GM12892 (cell line): ENCODE data around the gene MED15.
"Not testable (repeated sequence)": the region's sequence is repeated elsewhere in the genome, so short reads cannot be mapped to it uniquely, and the experiment has no call there.

ENCODE experiments used
- DNase-seq: peaks from one replicate; pipeline ENCODE4 v3.0.0; 2011; ENCODE audit not compliant: insufficient read length
- FAIRE-seq: peaks from 2 replicates; lab custom pipeline; 2011; peaks lifted over from hg19 to GRCh38; lab: Jason Lieb, UNC
- POLR2A ChIP-seq: IDR thresholded peaks from 2 replicates; pipeline ENCODE4 v1.6.1; 2011; ENCODE audit warnings: low read depth, low read length, control low read depth
- POLR2AphosphoS5 ChIP-seq: IDR thresholded peaks from 2 replicates; pipeline ENCODE4 v1.6.1; 2011; ENCODE audit warnings: low read depth, low read length, control low read depth
- TAF1 ChIP-seq: IDR thresholded peaks from 2 replicates; pipeline ENCODE4 v1.6.1; 2011; ENCODE audit warnings: low read depth, mild to moderate bottlenecking, control low read depth, low read length, borderline replicate concordance

The MED15 gene

GRCh38 chr22:20531404-20532201 lies 24.2 kb downstream of the MED15 start:
- TF ChIP-seq POLR2AphosphoS5 (no peak), TAF1 (no peak), POLR2A (no peak)
- FAIRE-seq (no peak), DNase-seq (no peak)

DNA sequence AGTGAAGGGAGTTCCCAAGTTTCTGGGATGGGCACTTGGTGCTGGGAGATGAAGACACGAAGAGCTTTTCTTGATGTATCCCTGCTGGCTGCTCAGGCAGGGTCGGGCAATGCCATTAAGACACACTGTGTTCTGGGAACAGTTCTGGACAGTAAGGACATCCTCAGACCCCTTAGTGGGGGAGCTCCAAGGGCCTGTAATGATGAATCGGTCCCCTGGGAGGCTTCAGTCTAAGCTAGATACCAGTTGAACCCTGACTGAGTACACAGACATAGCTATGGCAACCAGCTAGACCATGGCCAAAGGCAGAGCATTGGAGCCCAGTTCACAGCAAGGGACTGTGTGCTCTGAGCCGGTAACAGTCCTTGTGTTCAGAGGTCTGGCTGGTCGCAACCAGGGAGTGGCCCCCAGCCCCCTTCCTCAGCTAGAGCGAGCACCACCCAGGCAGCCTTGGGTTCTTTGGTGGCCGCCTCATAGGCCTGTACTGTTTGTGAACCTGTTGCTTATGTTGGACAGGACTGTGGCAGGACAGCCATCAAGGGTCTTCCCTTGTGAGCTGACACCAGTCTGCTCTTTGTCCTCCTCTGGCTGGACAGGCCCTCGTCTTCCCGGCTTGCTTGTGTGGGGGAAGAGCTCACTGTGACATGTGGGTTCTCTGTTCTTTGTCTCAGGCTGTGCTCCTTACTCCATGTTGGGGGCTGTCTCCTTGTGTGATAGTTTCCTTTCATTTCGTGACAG lies 25.0 kb downstream of the MED15 start:
- TF ChIP-seq TAF1 (no peak), POLR2AphosphoS5 (no peak), POLR2A (no peak)
- no peak for FAIRE-seq
- DNase-seq = no peak

DNA sequence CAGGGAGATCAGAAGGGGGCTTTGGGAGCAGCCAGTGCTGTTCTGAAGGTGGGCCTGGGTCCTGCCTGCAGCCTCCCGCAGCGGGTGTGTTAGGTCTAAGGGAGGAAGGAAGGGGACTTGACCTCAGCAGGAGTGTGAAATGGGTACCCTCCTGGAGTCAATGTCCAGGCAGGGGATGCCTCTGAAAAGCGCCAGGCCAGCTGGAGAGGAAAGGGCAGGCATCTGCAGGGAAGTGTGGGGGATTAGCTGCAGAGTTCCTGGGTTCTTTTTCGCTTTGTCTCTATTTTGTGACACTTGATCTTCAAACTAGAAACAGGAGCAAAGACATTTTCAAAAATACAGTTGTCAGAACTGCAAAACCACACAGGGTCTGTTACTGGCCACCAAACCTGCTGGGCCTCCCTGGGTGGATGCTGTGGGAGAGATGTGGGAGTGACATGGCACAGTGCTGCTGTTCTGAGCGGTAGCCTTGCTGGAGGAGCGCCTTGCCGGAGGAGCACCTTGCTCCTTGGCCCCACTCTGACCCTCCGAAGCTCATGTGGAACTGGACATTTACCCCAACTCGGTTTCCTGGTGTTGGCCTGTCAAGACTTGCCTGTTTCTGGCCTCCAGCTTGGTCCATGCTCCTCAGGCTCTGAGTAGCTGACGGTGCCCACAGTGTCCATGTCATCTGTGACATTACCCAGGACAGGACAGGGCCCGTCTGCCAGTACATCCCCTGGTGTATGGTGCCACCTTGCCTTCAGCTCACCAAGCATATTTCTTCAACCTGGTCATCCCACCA lies 25.9 kb downstream of the MED15 start:
- TF ChIP-seq POLR2A (no peak), TAF1 (no peak), POLR2AphosphoS5 (no peak)
- no peak for DNase-seq
- FAIRE-seq = no peak

DNA sequence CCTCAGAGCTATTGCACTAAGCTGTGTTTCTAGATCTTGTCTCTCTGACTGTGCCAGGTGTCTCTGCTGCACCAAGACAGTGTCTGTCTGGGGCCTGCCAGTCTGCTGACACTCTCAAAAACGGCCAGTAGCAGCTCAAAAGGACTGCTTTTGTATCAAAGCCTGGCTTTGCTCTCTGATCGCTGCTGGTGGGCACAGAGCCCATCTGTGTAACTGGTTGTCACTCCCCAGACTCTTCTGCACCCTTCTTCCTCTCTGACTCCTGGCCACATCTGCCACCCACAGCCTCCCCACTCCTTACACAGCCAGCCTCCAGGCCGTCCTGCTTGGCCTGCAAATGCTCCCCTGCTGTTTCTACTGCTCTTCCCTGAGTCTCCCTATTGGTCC lies 26.5 kb downstream of the MED15 start:
- DNase-seq (no peak), FAIRE-seq (no peak)
- TF ChIP-seq POLR2A (no peak), TAF1 (no peak), POLR2AphosphoS5 (no peak)

GRCh38 chr22:20536590-20537324 lies 29.3 kb downstream of the MED15 start:
- no peak for TF ChIP-seq POLR2AphosphoS5
- no peak for TF ChIP-seq TAF1
- TF ChIP-seq POLR2A = no peak
- DNase-seq = no peak
- no peak for FAIRE-seq

DNA sequence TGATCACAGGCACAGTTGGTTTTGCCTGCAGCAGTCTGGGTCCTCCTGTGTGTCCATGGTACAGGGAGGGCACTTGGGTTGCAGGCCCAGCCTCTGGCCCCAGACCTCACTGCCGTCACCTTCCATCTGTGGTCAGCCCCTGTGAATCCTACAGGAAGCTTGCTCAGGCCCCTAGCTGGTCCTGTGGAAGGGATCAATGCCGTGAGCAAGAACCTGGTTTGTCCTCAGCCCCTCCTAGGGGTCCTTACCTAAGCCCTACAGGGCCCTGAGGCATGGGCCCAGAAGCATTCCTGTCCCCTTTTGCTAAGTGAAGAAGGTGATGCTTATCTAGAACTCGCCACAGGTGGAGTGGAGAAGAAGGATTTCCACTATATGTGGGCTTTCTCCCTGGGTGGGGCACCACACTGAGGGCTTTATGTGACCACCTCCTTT lies 29.9 kb downstream of the MED15 start:
- TF ChIP-seq POLR2A = no peak
- FAIRE-seq (no peak), DNase-seq (no peak)

DNA sequence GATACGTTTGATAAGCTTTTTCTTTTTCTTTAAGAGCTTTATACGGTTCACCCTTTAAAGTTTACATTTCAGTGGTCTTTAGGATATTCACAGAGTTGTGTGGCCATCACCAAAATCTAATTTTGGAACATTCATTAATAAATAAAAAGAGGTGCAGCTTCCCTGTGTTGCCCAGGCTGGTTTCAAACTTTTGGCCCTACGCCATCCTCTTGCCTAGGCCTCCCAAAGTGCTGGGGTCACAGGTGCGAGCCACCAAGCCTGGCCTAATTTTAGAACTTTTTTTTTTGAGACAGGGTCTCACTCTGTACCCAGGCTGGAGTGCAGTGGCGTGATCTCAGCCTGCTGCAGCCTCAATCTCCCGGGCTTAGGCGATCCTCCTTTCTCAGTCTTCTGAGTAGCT lies 30.6 kb downstream of the MED15 start:
- DNase-seq (no peak), FAIRE-seq (no peak)
- TF ChIP-seq TAF1 (no peak), POLR2AphosphoS5 (no peak), POLR2A (no peak)

GRCh38 chr22:20538875-20539274 lies 31.5 kb downstream of the MED15 start:
- not testable (repeated sequence) for DNase-seq, FAIRE-seq

GRCh38 chr22:20542055-20542454 lies 34.6 kb downstream of the MED15 start:
- DNase-seq = no peak
- FAIRE-seq = no peak
- TF ChIP-seq TAF1 (no peak), POLR2AphosphoS5 (no peak), POLR2A (no peak)

- TF ChIP-seq POLR2A (no peak), TAF1 (no peak), POLR2AphosphoS5 (no peak)
- DNase-seq = no peak
- no peak for FAIRE-seq
Observed at GRCh38 chr22:20542736-20543135, 35.3 kb downstream of the MED15 start.

DNA sequence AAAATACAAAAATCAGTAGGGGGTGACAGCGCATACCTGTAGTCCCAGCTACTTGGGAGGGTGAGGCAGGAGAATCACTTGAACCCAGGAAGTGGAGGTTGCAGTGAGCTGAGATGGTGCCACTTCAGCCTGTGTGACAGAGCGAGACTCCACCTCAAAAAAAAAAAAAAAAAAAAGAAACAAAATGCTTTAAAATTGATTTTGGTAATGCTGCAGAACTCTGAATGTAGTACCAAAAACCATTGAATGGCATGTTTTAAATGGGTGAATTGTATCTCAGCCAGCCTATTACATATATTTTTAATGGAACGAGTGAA lies 37.9 kb downstream of the MED15 start:
- not testable (repeated sequence) for DNase-seq, FAIRE-seq
